ENCODE results near the gene TXNDC5. TPM values are rescaled to one million over a fixed set of nuclear protein-coding genes. Genes with fewer than 3 reads are reported as not detected.

TXNDC5 gene
- total RNA-seq, 8 experiments from 2014 or later = 33.1 to 197 (median 71.2) TPM

DNA sequence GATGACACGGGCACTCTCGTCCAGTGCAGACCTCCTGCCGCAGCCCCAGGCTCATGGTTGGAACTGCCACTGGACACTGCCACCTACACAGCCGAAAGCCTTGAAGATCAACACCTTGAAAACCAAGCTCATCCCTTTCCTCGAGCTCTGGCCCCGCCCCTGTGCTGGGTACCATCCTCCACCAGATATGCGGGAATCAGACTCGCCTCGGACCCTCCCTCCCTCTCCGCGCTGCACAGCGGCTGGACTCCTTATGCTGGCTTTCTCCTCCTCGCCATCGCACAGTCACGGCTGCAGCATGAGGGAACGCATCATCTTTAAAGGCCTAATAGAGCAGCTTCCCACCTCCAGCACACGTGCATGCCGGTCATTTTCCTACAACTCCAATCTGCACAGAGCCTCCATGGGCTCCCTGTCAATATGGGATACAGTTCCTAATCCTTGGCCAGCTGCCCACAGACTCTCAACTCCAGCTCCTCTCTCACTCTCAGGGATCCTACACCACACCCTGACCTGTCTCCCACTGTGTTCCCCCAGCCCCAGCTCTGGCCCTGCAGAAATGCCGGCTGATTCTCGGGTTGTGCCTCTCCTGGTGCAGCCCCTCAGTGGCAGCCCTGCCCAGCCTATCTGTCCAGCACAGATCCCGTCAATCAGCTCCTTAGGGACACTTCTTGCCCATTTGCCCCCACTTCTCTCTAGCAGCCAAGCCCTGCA lies 23.2 kb downstream of the TXNDC5 start:
- Histone ChIP-seq H3K4me3 (no peak overlapping the region), H3K4me1 (replicated peaks in 1 of 2) (no peaks in the 10 kb centered on the region), H3K27ac (no peak overlapping the region)
- WGBS, 10 experiments = 85 to 100% (median 94%) methylated on average over 1 to 9 of the region's 21 CpGs; no CpG with 5 or more reads in 2 of the 10 experiments
- in situ Hi-C loops (cut with MboI; ENCODE audit: low pct_unique_long_range_greater_than_20kb in 2 of 9, low sequenced_read_pairs in 9 of 9, unreplicated experiment in 9 of 9) = loop anchor here in 1 of 9 experiments (25.0 kb wide), 1 partner anchor 175 kb away; the partner anchor contains the start of gene BLOC1S5
- no peak for ATAC-seq (replicated peaks in 6 of 8)

DNA sequence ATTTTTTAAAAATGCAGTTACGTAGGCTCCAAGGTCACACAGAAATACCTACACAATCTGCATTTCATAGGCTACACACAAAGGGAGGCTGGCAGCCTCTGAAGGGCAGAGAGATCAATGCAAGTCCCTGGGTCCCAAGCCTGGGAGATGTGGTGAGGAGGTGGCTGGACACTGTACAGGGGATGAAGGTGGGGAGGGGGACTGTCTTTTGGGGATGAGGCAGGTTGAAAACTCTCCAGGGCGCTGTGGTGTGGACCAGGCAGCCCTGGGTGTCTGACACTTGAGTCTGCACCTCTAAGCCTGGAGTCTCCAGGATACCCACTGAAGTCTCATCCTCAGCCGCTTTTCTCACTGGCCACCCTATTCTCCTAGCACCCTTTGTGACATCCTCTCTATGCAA lies 24.5 kb downstream of the TXNDC5 start:
- H3K4me3 ChIP-seq = no peak overlapping the region
- ATAC-seq (replicated peaks in 6 of 8) = no peak
- no peak overlapping the region for H3K27ac ChIP-seq
- H3K4me1 ChIP-seq (replicated peaks in 1 of 2) = no peaks in the 10 kb centered on the region
- WGBS, 10 experiments = 100% methylated on average over 1 of the region's 3 CpGs; no CpG with 5 or more reads in 5 of the 10 experiments
- in situ Hi-C loops (cut with MboI; ENCODE audit: low pct_unique_long_range_greater_than_20kb in 2 of 9, low sequenced_read_pairs in 9 of 9, unreplicated experiment in 9 of 9) = loop anchor here in 1 of 9 experiments (25.0 kb wide), 1 partner anchor 176 kb away; the partner anchor contains the start of gene BLOC1S5

DNA sequence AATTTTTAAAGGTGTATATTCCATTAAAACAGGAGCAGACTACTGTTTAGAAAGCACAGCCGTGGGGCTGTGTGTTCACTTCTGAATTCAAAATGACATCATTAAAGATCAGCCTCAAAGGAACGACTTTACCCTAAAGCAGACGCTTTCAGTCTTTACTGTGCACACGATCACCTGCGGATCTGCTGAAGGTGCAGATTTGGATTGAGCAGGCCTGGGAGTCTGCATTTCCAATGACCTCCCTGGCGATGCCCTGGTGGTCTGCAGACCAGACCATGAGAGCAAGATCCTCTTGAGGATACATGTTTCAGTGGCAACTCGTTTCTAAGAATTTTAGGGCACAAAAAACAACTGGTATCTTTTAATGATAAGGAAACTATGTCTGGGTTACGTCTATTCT lies 27.2 kb downstream of the TXNDC5 start:
- no peak overlapping the region for H3K27ac ChIP-seq
- in situ Hi-C loops (cut with MboI; ENCODE audit: low pct_unique_long_range_greater_than_20kb in 2 of 9, low sequenced_read_pairs in 9 of 9, unreplicated experiment in 9 of 9) = loop anchor here in 1 of 9 experiments (25.0 kb wide), 1 partner anchor 179 kb away; the partner anchor contains the start of gene BLOC1S5

DNA sequence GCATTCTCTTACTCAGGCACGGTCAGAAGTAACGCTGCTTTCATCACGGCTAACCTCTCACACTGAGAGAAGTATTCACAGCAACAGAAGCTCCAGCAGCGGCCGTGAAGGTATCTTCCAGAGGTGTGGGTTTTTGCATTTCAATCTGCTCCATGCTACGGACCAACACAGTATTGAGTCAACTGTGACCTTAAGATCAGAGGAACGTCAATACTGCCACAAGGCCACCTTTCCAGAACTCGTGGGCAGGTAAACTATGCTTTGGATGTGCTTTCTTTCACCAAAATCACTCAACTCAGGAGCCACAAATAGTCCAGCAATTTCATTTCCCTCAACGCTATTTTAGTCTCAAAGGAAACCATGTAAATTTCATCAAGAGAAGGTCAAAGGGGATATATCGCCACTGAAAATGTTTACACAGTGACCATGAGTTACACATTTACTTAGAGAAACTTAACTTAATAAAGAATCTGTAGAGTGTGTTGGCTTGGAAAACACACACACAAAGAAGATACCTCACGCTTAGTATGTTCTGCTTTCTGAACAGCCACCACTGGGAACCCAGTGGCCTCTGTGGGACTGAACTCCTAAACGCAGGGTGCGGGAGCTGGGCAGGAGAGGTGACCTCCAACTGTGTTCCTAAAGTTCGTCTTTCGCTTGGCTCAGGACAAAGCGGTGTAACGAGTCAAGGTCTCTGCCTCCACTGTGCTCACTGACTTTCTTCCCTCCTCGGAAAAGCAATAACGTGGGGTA lies 27.9 kb downstream of the TXNDC5 start:
- no peaks in the 10 kb centered on the region for H3K4me1 ChIP-seq (replicated peaks in 1 of 2)
- H3K27ac ChIP-seq = no peak overlapping the region
- no peak for ATAC-seq (replicated peaks in 6 of 8)
- in situ Hi-C loops (cut with MboI; ENCODE audit: low pct_unique_long_range_greater_than_20kb in 2 of 9, low sequenced_read_pairs in 9 of 9, unreplicated experiment in 9 of 9) = loop anchor here in 1 of 9 experiments (25.0 kb wide), 1 partner anchor 180 kb away; the partner anchor contains the start of gene BLOC1S5
- WGBS, 10 experiments = 75 to 100% (median 91%) methylated on average over 1 to 17 of the region's 19 CpGs; no CpG with 5 or more reads in 1 of the 10 experiments
- H3K4me3 ChIP-seq = no peak overlapping the region

More for the DNA sequence above, 27.2 kb downstream of the TXNDC5 start:
- no peak for ATAC-seq (replicated peaks in 6 of 8)
- Histone ChIP-seq H3K4me3 (no peak overlapping the region), H3K4me1 (replicated peaks in 1 of 2) (no peaks in the 10 kb centered on the region)
- WGBS, 10 experiments = 51 to 100% (median 92%) methylated on average over 1 to 7 of the region's 8 CpGs

DNA sequence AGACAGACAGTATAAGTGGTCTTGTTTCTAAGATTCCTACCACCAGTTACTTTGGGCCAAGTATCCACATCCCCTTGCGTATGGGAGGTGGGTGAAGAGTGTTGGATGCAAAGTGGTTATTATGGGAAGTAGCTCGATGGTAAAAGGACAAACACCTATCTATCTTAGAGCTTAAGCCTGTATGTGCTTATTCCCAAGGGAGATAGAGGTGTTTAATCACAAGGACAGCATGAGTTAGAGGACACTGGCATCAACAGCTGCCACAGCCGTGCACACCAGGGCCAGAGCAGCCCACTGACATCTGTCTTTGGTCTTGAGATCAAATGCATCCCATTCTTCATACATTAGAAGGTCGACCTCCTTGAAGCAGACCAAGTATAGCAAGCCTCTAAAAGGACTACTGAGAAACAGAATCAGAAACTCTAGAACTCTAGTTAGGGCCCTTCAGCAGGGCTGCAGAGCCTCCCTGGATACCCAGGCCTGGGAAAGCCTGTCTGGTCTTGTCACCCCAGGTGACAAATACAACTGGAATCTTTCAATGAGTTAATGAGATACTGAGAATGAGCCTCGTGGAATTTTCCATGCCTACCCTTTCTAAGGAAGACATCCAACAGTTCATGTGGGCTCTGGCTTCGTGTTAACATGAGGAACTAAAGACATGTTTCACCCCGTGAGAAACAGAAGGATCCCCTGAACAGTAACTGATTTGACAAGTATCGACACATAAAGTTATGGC lies 28.7 kb downstream of the TXNDC5 start:
- 63 to 100% (median 87%) methylated on average over 1 to 6 of the region's 8 CpGs; no CpG with 5 or more reads in 2 of the 10 experiments for WGBS, 10 experiments
- no peak overlapping the region for H3K27ac ChIP-seq
- no peak for ATAC-seq (replicated peaks in 6 of 8)
- H3K4me3 ChIP-seq = no peak overlapping the region
- in situ Hi-C loops (cut with MboI; ENCODE audit: low pct_unique_long_range_greater_than_20kb in 2 of 9, low sequenced_read_pairs in 9 of 9, unreplicated experiment in 9 of 9) = loop anchor here in 1 of 9 experiments (25.0 kb wide), 1 partner anchor 180 kb away; the partner anchor contains the start of gene BLOC1S5
- H3K4me1 ChIP-seq (replicated peaks in 1 of 2) = no peaks in the 10 kb centered on the region

DNA sequence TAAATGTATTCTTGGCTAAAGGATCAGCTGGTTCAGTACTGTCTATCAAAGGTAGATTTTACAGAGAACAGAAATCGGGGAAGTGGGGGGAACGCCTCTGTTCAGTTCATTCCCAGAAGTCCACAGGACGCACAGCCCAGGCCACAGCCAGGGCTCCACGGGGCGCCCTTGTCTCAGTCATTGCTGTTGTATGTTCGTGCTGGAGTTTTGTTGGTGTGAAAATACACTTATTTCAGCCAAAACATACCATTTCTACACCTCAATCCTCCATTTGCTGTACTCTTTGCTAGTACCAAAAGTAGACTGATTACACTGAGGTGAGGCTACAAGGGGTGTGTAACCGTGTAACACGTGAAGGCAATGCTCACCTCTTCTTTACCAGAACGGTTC lies 29.9 kb downstream of the TXNDC5 start:
- in situ Hi-C loops (cut with MboI; ENCODE audit: low pct_unique_long_range_greater_than_20kb in 2 of 9, low sequenced_read_pairs in 9 of 9, unreplicated experiment in 9 of 9) = loop anchor here in 1 of 9 experiments (25.0 kb wide), 1 partner anchor 182 kb away; the partner anchor contains the start of gene BLOC1S5
- Histone ChIP-seq H3K27ac (no peak overlapping the region), H3K4me3 (no peak overlapping the region), H3K4me1 (replicated peaks in 1 of 2) (no peaks in the 10 kb centered on the region)
- ATAC-seq (replicated peaks in 6 of 8) = no peak
- 72 to 100% (median 100%) methylated on average over 1 to 8 of the region's 9 CpGs; no CpG with 5 or more reads in 3 of the 10 experiments for WGBS, 10 experiments

DNA sequence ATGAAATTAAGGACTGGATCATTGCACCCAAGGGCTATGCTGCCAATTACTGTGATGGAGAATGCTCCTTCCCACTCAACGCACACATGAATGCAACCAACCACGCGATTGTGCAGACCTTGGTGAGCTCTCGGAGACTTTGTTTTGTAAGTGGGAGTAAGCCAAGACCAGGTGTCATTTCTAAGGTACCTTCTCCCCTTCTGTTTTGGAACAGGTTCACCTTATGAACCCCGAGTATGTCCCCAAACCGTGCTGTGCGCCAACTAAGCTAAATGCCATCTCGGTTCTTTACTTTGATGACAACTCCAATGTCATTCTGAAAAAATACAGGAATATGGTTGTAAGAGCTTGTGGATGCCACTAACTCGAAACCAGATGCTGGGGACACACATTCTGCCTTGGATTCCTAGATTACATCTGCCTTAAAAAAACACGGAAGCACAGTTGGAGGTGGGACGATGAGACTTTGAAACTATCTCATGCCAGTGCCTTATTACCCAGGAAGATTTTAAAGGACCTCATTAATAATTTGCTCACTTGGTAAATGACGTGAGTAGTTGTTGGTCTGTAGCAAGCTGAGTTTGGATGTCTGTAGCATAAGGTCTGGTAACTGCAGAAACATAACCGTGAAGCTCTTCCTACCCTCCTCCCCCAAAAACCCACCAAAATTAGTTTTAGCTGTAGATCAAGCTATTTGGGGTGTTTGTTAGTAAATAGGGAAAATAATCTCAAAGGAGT lies 30.4 kb downstream of the TXNDC5 start:
- ATAC-seq (replicated peaks in 6 of 8) = no peak
- no peak overlapping the region for H3K4me3 ChIP-seq
- 73 to 100% (median 95%) methylated on average over 4 to 12 of the region's 13 CpGs for WGBS, 10 experiments
- in situ Hi-C loops (cut with MboI; ENCODE audit: low pct_unique_long_range_greater_than_20kb in 2 of 9, low sequenced_read_pairs in 9 of 9, unreplicated experiment in 9 of 9) = loop anchor here in 1 of 9 experiments (25.0 kb wide), 1 partner anchor 182 kb away; the partner anchor contains the start of gene BLOC1S5
- H3K27ac ChIP-seq = no peak overlapping the region
- H3K4me1 ChIP-seq (replicated peaks in 1 of 2) = no peaks in the 10 kb centered on the region

DNA sequence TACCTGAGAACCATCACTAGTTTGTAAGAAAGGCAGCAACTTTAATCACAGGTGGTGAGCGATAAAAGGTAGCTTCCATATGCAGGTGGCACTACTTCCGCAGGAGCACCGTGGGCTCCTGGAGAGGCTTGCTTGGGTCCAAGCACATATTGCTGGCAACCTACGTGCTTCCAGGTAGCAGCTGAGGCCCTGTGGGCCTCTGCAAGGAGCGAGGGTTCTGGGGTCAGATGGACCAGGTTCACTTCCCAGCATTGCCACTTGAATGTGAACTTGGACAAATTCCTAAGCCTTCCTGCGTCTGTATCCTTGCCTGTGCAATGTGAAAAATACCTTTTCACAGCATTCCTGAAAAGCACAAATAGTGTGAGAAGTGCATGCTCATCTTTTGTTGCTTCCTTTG lies 31.0 kb downstream of the TXNDC5 start:
- 93 to 100% (median 94%) methylated on average over 1 to 6 of the region's 6 CpGs; no CpG with 5 or more reads in 3 of the 10 experiments for WGBS, 10 experiments
- no peak overlapping the region for H3K27ac ChIP-seq
- H3K4me1 ChIP-seq (replicated peaks in 1 of 2) = no peaks in the 10 kb centered on the region
- no peak overlapping the region for H3K4me3 ChIP-seq
- in situ Hi-C loops (cut with MboI; ENCODE audit: low pct_unique_long_range_greater_than_20kb in 2 of 9, low sequenced_read_pairs in 9 of 9, unreplicated experiment in 9 of 9) = loop anchor here in 1 of 9 experiments (25.0 kb wide), 1 partner anchor 183 kb away; the partner anchor contains the start of gene BLOC1S5
- no peak for ATAC-seq (replicated peaks in 6 of 8)

DNA sequence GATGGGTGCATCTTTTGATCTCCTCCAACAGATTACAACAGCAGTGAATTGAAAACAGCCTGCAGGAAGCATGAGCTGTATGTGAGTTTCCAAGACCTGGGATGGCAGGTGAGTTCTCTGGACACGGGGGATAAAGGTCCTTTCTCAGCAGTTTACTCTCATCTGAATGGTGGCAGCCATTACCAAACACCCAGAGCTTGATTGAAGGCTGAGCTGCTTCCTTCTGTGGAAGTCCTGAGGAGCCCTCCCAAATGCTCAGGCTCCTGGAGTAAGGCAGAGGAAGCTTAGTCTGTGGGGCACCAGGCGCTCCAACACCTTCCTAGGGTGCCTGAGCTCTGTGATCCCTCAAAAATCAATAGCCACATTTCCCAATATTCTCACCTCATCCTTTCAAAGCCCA lies 31.5 kb downstream of the TXNDC5 start:
- Histone ChIP-seq H3K4me1 (replicated peaks in 1 of 2) (no peaks in the 10 kb centered on the region), H3K27ac (no peak overlapping the region), H3K4me3 (no peak overlapping the region)
- in situ Hi-C loops (cut with MboI; ENCODE audit: low pct_unique_long_range_greater_than_20kb in 2 of 9, low sequenced_read_pairs in 9 of 9, unreplicated experiment in 9 of 9) = loop anchor here in 1 of 9 experiments (25.0 kb wide), 1 partner anchor 183 kb away; the partner anchor contains the start of gene BLOC1S5
- 80 to 100% (median 95%) methylated on average over 1 to 2 of the region's 2 CpGs; no CpG with 5 or more reads in 4 of the 10 experiments for WGBS, 10 experiments
- ATAC-seq (replicated peaks in 6 of 8) = no peak

DNA sequence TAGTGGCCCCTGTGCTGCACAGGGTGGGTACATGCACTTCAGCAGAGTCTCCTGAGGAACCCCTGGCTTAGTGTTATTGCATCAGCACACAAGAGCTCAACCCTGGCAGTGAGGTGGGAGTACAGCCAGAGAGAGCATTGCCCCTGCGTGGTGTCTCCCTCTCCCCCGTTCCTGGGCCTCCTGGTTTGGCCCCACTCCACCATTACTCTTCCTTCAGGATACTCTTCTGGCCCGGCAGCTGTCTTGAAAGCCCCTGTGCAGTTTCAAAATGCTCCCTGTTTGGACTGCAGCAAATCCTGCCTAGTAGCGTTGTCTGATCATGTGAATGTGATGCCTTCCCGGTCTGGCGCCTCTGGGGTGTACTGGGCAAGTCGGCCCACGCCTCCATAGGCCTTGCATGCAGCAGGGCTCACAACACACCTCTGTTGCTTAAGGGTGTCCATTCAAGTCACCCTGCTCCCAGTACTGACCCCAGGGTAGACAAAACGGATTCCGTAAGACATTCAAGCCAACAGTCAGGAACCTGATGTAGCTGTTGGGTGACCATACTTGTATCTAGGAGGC lies 32.1 kb downstream of the TXNDC5 start:
- in situ Hi-C loops (cut with MboI; ENCODE audit: low pct_unique_long_range_greater_than_20kb in 2 of 9, low sequenced_read_pairs in 9 of 9, unreplicated experiment in 9 of 9) = loop anchor here in 1 of 9 experiments (25.0 kb wide), 1 partner anchor 184 kb away; the partner anchor contains the start of gene BLOC1S5
- ATAC-seq (replicated peaks in 6 of 8) = no peak
- Histone ChIP-seq H3K4me1 (replicated peaks in 1 of 2) (no peaks in the 10 kb centered on the region), H3K27ac (no peak overlapping the region), H3K4me3 (no peak overlapping the region)
- 90 to 100% (median 100%) methylated on average over 1 to 5 of the region's 10 CpGs; no CpG with 5 or more reads in 4 of the 10 experiments for WGBS, 10 experiments

DNA sequence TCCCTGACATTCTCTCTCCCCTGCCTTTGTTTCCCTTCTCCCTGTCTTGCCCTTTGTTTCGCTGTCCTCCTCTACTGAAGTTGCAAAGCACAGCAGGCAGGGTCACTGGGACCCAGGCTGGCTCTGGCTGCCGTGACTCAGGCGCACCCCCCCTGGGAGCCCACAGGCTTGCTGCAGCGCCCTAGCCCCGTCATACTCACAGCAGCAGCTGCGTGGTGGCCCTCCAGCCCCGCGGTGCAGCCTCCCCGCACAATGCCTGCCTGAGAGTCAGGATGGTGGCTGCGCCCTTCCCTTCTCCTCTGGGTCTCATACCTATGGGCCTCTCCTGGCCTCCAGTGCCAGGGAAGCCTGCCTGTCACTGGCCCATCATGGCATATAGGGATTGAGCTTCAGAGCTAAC lies 41.7 kb downstream of the TXNDC5 start:
- Histone ChIP-seq H3K27ac (no peak overlapping the region), H3K4me3 (no peak overlapping the region), H3K4me1 (replicated peaks in 1 of 2) (no peaks in the 10 kb centered on the region)
- in situ Hi-C loops (cut with MboI; ENCODE audit: low pct_unique_long_range_greater_than_20kb in 2 of 9, low sequenced_read_pairs in 9 of 9, unreplicated experiment in 9 of 9) = no loop called here
- WGBS, 10 experiments = 76 to 100% (median 100%) methylated on average over 1 to 4 of the region's 10 CpGs; no CpG with 5 or more reads in 7 of the 10 experiments
- no peak for ATAC-seq (replicated peaks in 6 of 8)
